Lung (tissue), 12 donors: ENCODE results near the gene RMND5A. TPM values are rescaled to one million over a fixed set of nuclear protein-coding genes. Genes with fewer than 3 reads are reported as not detected.

Source experiments
- ATAC-seq: fragments of 200-7000 bp; cut with Tn5 transposase; one replicate; pipeline ENCODE4 v1.9.1; 2020; ENCODE audit warnings: moderate number of reproducible peaks; ENCODE audit not compliant: insufficient read depth, low FRiP score
- DNase-seq, 3 donors: peaks; one replicate each; pipeline ENCODE4 v3.0.0-alpha.2; 2013 to 2017
- H3K27ac ChIP-seq, 2 donors: one replicate each; pipeline ENCODE4 v1.5.1; 2013; ENCODE audit warnings: mild to moderate bottlenecking in 2 of 2, moderate library complexity in 2 of 2, control low read depth in 1 of 2, inconsistent platforms in 1 of 2, low read depth in 1 of 2, low read length in 1 of 2
- H3K27me3 ChIP-seq, 3 donors: one replicate each; pipeline ENCODE4 v1.5.1; 2013; ENCODE audit warnings: low read length in 2 of 3; ENCODE audit not compliant: control insufficient read depth in 3 of 3, insufficient read depth in 3 of 3
- H3K36me3 ChIP-seq, 4 donors: one replicate each; pipeline ENCODE4 v1.5.1; 2013; ENCODE audit warnings: low read length in 4 of 4, mild to moderate bottlenecking in 1 of 4, moderate library complexity in 1 of 4; ENCODE audit not compliant: control insufficient read depth in 4 of 4, insufficient read depth in 4 of 4
- H3K4me1 ChIP-seq, 5 donors: one replicate each; pipeline ENCODE4 v1.5.1; 2013; ENCODE audit warnings: low read length in 5 of 5, mild to moderate bottlenecking in 2 of 5, moderate library complexity in 1 of 5; ENCODE audit not compliant: control insufficient read depth in 5 of 5, insufficient read depth in 5 of 5
- H3K4me3 ChIP-seq: one replicate; pipeline ENCODE4 v1.5.1; 2013; ENCODE audit warnings: mild to moderate bottlenecking, control low read depth, moderate library complexity
- H3K9ac ChIP-seq, 2 donors: one replicate each; pipeline ENCODE4 v1.5.1; 2013; ENCODE audit warnings: low read length in 2 of 2, control low read depth in 1 of 2; ENCODE audit not compliant: insufficient read depth in 1 of 2
- H3K9me3 ChIP-seq, 4 donors: one replicate each; pipeline ENCODE4 v1.5.1; 2013; ENCODE audit warnings: low read length in 3 of 4, mild to moderate bottlenecking in 1 of 4, moderate library complexity in 1 of 4; ENCODE audit not compliant: control insufficient read depth in 4 of 4, insufficient read depth in 3 of 4
- WGBS, 2 donors: extraction: QIAGEN DNeasy Blood & Tissue Kit; methylation state at CpG; one replicate each; pipeline ENCODE4 v1.1.7; 2013; 5-methylcytosine and 5-hydroxymethylcytosine counted together
- polyA plus RNA-seq, 2 donors: library from polyadenylated mRNA; stranded (reverse); fragments of 200-250 nt; gene quantifications; one replicate each; pipeline ENCODE4 v1.2.1, GENCODE V29; 2013
- total RNA-seq, 2 donors: library from RNA; depleted of rRNA in 1 of 2; stranded (reverse); fragments of >200 nt in 1 of 2; gene quantifications; one replicate each; pipeline ENCODE4 v1.2.1, GENCODE V29; 2014 to 2021
- TF ChIP-seq, protein P1 (sequence below): IDR thresholded peaks from 2 replicates; pipeline ENCODE4 v1.5.1; 2012; ENCODE audit warnings: mild to moderate bottlenecking; ENCODE audit errors: control extremely low read depth, extremely low read depth
- donor health status: control.
- donor health status: control.
- donor health status: Bipolar disorder and iron deficiency.
- donor health status: healthy.
- donor health status: DM: yes; HTN: yes; CAD: no.

RMND5A gene
- total and polyA plus RNA-seq, 4 donors = 8.9 to 73.1 (median 16.6) TPM

DNA sequence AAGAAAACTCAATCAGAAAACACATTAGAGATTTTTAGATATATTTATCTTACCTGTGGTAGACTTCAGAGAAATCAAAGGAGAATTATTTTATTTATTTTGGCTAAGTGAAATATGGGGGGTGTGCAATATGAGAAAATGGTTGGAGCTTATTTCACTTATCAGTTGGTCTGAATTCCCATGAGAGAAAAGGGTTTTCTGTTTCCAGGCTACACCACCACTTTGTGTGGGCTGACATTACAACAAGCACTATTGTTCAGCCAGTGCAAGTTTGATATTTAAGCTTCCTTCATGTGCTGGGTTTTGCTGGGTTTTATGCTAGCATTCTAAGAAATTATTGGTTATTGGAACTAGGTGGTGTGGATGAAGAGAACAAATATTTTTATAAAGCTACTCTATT, 33.5 kb downstream of the RMND5A start:
- TF ChIP-seq, protein P1, sequence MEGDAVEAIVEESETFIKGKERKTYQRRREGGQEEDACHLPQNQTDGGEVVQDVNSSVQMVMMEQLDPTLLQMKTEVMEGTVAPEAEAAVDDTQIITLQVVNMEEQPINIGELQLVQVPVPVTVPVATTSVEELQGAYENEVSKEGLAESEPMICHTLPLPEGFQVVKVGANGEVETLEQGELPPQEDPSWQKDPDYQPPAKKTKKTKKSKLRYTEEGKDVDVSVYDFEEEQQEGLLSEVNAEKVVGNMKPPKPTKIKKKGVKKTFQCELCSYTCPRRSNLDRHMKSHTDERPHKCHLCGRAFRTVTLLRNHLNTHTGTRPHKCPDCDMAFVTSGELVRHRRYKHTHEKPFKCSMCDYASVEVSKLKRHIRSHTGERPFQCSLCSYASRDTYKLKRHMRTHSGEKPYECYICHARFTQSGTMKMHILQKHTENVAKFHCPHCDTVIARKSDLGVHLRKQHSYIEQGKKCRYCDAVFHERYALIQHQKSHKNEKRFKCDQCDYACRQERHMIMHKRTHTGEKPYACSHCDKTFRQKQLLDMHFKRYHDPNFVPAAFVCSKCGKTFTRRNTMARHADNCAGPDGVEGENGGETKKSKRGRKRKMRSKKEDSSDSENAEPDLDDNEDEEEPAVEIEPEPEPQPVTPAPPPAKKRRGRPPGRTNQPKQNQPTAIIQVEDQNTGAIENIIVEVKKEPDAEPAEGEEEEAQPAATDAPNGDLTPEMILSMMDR = no peak
- DNase-seq (no peak), ATAC-seq (no peak)
- Histone ChIP-seq H3K9me3 (peaks cover 0 to 8% (median 0%) of the 10 kb centered on the region in 4 donors), H3K27ac (no peak overlapping the region), H3K9ac (no peak overlapping the region), H3K4me1 (peaks cover 0 to 8% (median 0%) of the 10 kb centered on the region in 5 donors), H3K36me3 (peaks cover 5 to 28% (median 17%) of the 10 kb centered on the region in 4 donors), H3K4me3 (no peak overlapping the region), H3K27me3 (no peaks in the 10 kb centered on the region)

GRCh38 chr2:86758405-86758804, 38.3 kb downstream of the RMND5A start:
- DNase-seq = no peak
- no peaks in the 10 kb centered on the region for H3K27me3 ChIP-seq
- H3K9ac ChIP-seq = no peak overlapping the region
- peaks cover 0 to 10% (median 0%) of the 10 kb centered on the region in 5 donors for H3K4me1 ChIP-seq
- H3K36me3 ChIP-seq = peaks cover 0 to 17% (median 7%) of the 10 kb centered on the region in 4 donors
- no peak for ATAC-seq
- TF ChIP-seq, protein P1 = no peak
- 95% methylated on average over 3 of the region's 3 CpGs for WGBS, 2 donors
- H3K9me3 ChIP-seq = no peaks in the 10 kb centered on the region
- H3K4me3 ChIP-seq = no peak overlapping the region
- no peak overlapping the region for H3K27ac ChIP-seq

- H3K9me3 ChIP-seq = no peaks in the 10 kb centered on the region
- peaks cover 0 to 12% (median 0%) of the 10 kb centered on the region in 5 donors for H3K4me1 ChIP-seq
- no peak overlapping the region for H3K27ac ChIP-seq
- H3K4me3 ChIP-seq = no peak overlapping the region
- ATAC-seq = no peak
- no peak overlapping the region for H3K9ac ChIP-seq
- peaks cover 0 to 6% (median 2%) of the 10 kb centered on the region in 4 donors for H3K36me3 ChIP-seq
- TF ChIP-seq, protein P1 = no peak
- no peaks in the 10 kb centered on the region for H3K27me3 ChIP-seq
- DNase-seq = no peak
- 84 to 90% methylated on average over 4 of the region's 4 CpGs for WGBS, 2 donors
Measured at GRCh38 chr2:86760371-86760770, 40.3 kb downstream of the RMND5A start.
